Kidney (tissue), 14 donors: ENCODE data around the gene ATP8A2. TPM values are rescaled to one million over a fixed set of nuclear protein-coding genes. Genes with fewer than 3 reads are reported as not detected.

Experiments
- DNase-seq, 5 donors: peaks; one replicate each; pipeline ENCODE4 v3.0.0-alpha.2; 2013 to 2020
- FAIRE-seq: peaks from 2 replicates; lab custom pipeline; 2012; peaks lifted over from hg19 to GRCh38; lab: Jason Lieb, UNC
- H3K27ac ChIP-seq, 2 donors: one replicate each; pipeline ENCODE4 v1.7.0; 2013; ENCODE audit warnings: low read depth in 2 of 2, low read length in 2 of 2, inconsistent platforms in 1 of 2
- H3K27me3 ChIP-seq: one replicate; pipeline ENCODE4 v1.7.1; 2013; ENCODE audit warnings: low read length, inconsistent platforms; ENCODE audit not compliant: control insufficient read depth, insufficient read depth
- H3K36me3 ChIP-seq, 3 donors: one replicate each; pipeline versions ENCODE4 v1.7.0 to v1.7.1; 2013; ENCODE audit warnings: low read length in 3 of 3, control low read depth in 1 of 3, inconsistent platforms in 1 of 3; ENCODE audit not compliant: insufficient read depth in 3 of 3, control insufficient read depth in 2 of 3
- H3K4me1 ChIP-seq, 3 donors: one replicate each; pipeline versions ENCODE4 v1.7.0 to v1.7.1; 2013; ENCODE audit warnings: low read length in 3 of 3, inconsistent platforms in 1 of 3, low read depth in 1 of 3; ENCODE audit not compliant: control insufficient read depth in 2 of 3, insufficient read depth in 2 of 3
- H3K4me3 ChIP-seq, 3 donors: one replicate each; pipeline versions ENCODE4 v1.7.0 to v1.8.1; 2013; ENCODE audit warnings: low read length in 3 of 3, control low read depth in 1 of 3, inconsistent platforms in 1 of 3
- H3K9ac ChIP-seq, 3 donors: one replicate each; pipeline versions ENCODE4 v1.7.0 to v1.7.1; 2013; ENCODE audit warnings: low read length in 3 of 3, control low read depth in 1 of 3, inconsistent platforms in 1 of 3
- H3K9me3 ChIP-seq, 3 donors: one replicate each; pipeline versions ENCODE4 v1.7.0 to v1.7.1; 2013; ENCODE audit warnings: low read length in 3 of 3, control low read depth in 1 of 3, inconsistent platforms in 1 of 3; ENCODE audit not compliant: control insufficient read depth in 2 of 3, insufficient read depth in 1 of 3
- CTCF ChIP-seq: IDR thresholded peaks from 3 replicates; pipeline ENCODE4 v1.5.1; 2012; ENCODE audit warnings: mild to moderate bottlenecking, moderate library complexity, borderline replicate concordance; ENCODE audit not compliant: insufficient read depth; ENCODE audit errors: extremely low read depth
- intact Hi-C: fragments of 100-400 bp; cut with DNase I; formaldehyde crosslinking; loops from one replicate; pipeline ENCODE4 v1.11.1; 2022
- polyA plus RNA-seq: library from polyadenylated mRNA; stranded (reverse); fragments of 350-450 nt; fragmentation: Illumina TruSeq; extraction: RNeasy Lipid Tissue Mini Kit (QIAGEN cat#74804); gene quantifications from one replicate; pipeline ENCODE4 v1.2.3, GENCODE V29; 2014; ENCODE audit warnings: low read depth, low replicate concordance; ENCODE audit not compliant: insufficient read depth
- total RNA-seq: library from RNA; stranded (reverse); fragmentation: NEBNext Ultra II Directional; extraction: Animal tissue kit (Norgen Biotek cat#: 25700); gene quantifications from one replicate; pipeline ENCODE4 v1.2.1, GENCODE V29; 2021
- donor health status: control.
- donor health status: control.
- donor health status: control.
- donor health status: control.
- donor health status: control.
- donor health status: DM: yes; HTN: yes; CAD: no.
- donor health status: Normal renal cell carcinoma (clear cell type).

Gene ATP8A2
- total and polyA plus RNA-seq, 2 donors from 2014 or later, result 0.50 to 0.73 TPM

GRCh38 chr13:26026211-26026610 is 654.4 kb downstream of the ATP8A2 start:
- intact Hi-C loops, result no loop called here

GRCh38 chr13:26029581-26030136 is 657.9 kb downstream of the ATP8A2 start:
- H3K9ac ChIP-seq, result no peak overlapping the region
- intact Hi-C loops, result no loop called here
- H3K9me3 ChIP-seq, result no peaks in the 10 kb centered on the region
- H3K4me3 ChIP-seq, result no peak overlapping the region
- no peak for DNase-seq
- FAIRE-seq, result no peak
- TF ChIP-seq CTCF, result no peak
- no peaks in the 10 kb centered on the region for H3K36me3 ChIP-seq
- H3K4me1 ChIP-seq, result peaks cover 0 to 3% (median 0%) of the 10 kb centered on the region in 3 donors
- no peaks in the 10 kb centered on the region for H3K27me3 ChIP-seq
- H3K27ac ChIP-seq, result no peak overlapping the region

More at GRCh38 chr13:26026211-26026610, 654.4 kb downstream of the ATP8A2 start:
- Histone ChIP-seq H3K27me3 (no peaks in the 10 kb centered on the region), H3K4me1 (peaks cover 5 to 8% (median 8%) of the 10 kb centered on the region in 3 donors), H3K36me3 (no peaks in the 10 kb centered on the region), H3K27ac (no peak overlapping the region), H3K4me3 (no peak overlapping the region), H3K9ac (no peak overlapping the region), H3K9me3 (no peaks in the 10 kb centered on the region)
- no peak for TF ChIP-seq CTCF
- FAIRE-seq (no peak), DNase-seq (no peak)

GRCh38 chr13:26030331-26030730 is 658.6 kb downstream of the ATP8A2 start:
- H3K4me3 ChIP-seq, result no peak overlapping the region
- no peaks in the 10 kb centered on the region for H3K9me3 ChIP-seq
- H3K27me3 ChIP-seq, result no peaks in the 10 kb centered on the region
- H3K9ac ChIP-seq, result no peak overlapping the region
- H3K36me3 ChIP-seq, result no peaks in the 10 kb centered on the region
- no peak overlapping the region for H3K27ac ChIP-seq
- H3K4me1 ChIP-seq, result no peaks in the 10 kb centered on the region
- no peak for DNase-seq
- FAIRE-seq, result no peak
- TF ChIP-seq CTCF, result no peak
- intact Hi-C loops, result no loop called here

GRCh38 chr13:26034018-26034417 is 662.2 kb downstream of the ATP8A2 start:
- intact Hi-C loops, result no loop called here
- Histone ChIP-seq H3K27me3 (no peaks in the 10 kb centered on the region), H3K4me3 (no peak overlapping the region), H3K27ac (no peak overlapping the region), H3K36me3 (no peaks in the 10 kb centered on the region), H3K9ac (no peak overlapping the region), H3K9me3 (no peaks in the 10 kb centered on the region), H3K4me1 (no peaks in the 10 kb centered on the region)
- FAIRE-seq, result no peak
- DNase-seq, result no peak
- no peak for TF ChIP-seq CTCF
